Jurkat, Clone E6-1 (cell line): ENCODE results near the gene SLC44A1.

Experiments used
- DNase-seq: peaks from one replicate; pipeline ENCODE4 v3.0.0-alpha.2; 2011; ENCODE audit warnings: low read depth, low spot score
- H3K4me3 ChIP-seq: 2 replicates; pipeline ENCODE4 v1.5.1; 2011; ENCODE audit warnings: mild to moderate bottlenecking, low read length, control low read depth, moderate library complexity

Gene SLC44A1

DNA sequence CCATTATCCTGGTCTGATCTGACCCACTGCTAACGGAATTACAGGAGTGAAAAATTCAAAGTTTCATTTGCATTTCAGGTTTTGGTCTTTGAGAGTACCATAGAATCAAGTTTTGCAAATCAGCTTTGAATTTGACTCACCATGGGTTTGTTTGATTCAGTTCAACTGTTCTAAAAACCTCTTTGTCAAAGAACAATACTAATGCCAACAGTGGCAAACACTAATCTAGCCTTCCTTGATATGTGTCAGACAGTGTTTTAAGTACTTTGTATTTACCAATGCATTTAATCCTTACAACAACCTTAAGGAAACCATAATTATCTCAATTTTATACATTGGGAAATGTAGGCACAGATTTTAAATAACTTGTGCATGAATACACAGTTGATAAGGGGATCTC lies 193.3 kb downstream of the SLC44A1 start:
- no peak for DNase-seq
- no peak overlapping the region for H3K4me3 ChIP-seq

DNA sequence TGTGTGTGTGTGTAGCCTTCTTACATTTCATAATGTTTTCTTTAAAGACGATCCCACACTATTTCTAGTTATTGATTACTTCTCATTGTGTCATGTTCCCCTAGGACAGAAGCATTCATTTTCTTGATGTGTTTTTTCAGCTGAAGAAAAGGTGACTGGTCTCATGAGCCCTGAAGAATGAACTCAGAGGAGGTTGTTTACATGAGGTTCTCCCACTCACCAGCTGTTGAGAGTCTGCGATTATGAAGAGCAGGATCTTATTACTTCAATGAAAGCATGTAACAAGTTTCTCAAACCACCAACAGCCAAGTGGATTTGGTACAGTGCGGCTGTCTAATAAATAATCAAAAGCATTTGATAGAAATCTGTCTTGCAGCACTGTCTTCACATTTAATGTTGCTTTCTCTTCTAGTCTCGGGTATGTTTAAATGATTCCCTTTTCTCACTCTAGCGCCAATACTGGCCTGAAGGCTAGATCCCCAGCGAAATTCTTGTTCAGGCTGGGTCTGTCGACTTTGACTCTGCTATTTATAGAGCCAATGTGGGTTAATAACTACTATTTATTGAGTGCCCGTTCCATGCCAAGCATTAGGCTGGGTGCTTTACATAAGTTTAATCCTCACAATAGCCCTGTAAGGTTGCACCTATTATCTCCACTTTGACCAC lies 193.8 kb downstream of the SLC44A1 start:
- DNase-seq: no peak
- H3K4me3 ChIP-seq: no peak overlapping the region

DNA sequence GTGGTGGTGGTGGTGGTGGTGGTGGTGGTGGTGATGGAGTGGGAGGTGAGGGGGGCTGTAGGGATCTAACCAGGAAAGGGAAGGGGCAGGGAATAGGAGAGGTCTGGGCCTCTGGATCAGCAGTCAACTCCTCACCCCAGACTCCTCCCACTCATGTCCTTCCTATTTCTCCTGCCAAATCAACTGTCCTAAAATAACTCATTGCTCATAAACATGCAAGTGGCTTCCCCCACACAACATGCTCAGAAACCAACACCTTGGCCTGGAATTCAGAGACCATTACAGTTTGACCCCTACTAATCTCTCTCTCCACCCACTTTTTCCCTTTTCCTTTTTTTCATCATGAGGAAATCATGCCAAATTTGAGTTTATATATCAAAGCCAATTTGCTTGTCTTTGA lies 195.0 kb downstream of the SLC44A1 start:
- DNase-seq: no peak
- no peak overlapping the region for H3K4me3 ChIP-seq

DNA sequence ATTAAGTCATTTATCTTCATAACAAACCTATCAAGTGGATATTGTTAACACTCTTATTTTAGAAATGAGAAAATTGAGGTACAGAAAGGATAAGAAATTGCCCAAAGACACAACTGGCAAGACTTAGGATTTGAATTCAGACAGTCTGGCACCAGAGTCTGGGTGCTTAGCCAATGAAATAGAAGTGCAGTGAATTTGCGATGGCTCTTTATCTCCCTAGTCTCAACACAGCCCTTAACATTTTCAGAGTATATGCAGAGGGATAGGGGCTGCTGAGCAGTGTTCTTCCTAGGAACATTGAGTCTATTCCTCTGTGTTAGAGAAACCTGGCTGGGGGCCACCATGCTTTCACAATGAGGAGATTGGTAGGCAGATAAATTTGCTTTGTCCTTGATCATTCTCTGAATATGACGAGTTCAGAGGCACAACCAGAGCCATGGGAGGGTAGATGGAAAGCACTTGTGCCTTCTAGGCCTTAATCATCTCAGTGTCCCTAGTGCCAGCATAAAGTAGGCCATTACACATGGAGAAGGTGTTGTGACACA lies 197.2 kb downstream of the SLC44A1 start:
- no peak overlapping the region for H3K4me3 ChIP-seq
- DNase-seq: no peak

DNA sequence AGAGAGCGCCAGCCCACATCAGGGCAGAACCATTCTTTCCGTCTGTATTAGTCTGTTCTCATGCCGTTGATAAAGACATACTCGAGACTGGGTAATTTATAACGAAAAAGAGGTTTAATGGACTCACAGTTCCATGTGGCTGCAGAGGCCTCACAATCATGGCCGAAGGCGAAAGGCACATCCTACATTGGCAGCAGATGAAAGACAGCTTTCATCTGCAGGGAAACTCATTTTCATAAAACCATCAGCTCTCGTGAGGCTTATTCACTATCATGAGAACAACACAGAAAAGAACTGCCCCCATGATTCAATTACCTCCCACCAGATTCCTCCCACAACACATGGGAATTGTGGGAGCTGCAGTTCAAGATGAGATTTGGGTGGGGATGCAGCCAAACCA lies 198.7 kb downstream of the SLC44A1 start:
- DNase-seq: no peak
- H3K4me3 ChIP-seq: no peak overlapping the region

DNA sequence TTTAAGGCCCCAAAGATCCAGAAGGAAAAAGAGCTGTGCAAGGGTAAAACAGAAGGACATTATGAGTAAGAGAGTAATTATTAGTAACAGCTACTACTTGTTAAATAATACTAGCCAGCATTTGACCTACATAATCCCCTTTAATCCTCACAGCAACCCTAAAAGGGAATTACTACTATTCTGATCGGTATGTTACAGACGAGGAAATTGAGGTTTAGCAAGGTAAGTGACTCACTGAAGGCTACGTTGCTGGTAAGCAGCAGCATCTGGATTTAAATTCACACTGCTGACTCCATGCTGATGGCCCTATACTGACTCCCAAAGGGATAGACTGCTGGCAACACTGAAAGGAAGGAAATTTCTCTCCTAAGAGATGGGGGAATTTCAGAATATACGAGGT lies 199.7 kb downstream of the SLC44A1 start:
- H3K4me3 ChIP-seq: no peak overlapping the region
- DNase-seq: no peak

DNA sequence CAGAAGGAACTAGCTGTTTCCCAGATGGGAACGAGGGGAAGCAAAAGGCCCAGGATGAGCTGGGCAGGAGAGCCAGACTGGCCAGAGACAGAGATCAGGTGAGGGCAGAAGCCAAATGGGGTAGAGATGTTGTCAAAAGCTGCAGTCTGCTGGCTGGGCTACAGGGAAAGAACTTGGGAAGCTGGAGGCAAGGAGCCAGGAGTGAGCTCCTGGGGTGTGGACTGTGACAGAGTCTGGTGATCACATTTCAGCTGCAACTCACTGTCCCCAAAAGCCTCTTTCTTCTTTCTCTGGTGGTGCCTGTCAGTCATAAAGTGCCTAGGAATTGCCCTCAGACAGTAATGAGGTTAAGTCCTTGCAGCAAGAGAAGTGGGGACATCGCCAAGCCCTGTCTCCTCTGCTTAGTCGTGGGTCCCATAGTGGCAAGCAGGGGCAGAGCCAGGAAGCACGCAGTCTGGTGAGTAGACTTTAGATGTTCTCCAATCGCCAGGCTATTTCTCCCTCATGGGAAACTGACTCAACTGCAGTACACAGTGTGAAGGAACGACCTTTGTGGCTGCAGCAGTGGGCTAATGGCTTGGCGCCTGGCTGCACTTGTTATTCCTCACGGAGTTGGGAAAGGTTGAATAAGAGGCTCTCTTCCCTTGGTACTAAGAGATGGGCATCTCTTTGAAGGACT lies 200.9 kb downstream of the SLC44A1 start:
- no peak for DNase-seq
- no peak overlapping the region for H3K4me3 ChIP-seq

DNA sequence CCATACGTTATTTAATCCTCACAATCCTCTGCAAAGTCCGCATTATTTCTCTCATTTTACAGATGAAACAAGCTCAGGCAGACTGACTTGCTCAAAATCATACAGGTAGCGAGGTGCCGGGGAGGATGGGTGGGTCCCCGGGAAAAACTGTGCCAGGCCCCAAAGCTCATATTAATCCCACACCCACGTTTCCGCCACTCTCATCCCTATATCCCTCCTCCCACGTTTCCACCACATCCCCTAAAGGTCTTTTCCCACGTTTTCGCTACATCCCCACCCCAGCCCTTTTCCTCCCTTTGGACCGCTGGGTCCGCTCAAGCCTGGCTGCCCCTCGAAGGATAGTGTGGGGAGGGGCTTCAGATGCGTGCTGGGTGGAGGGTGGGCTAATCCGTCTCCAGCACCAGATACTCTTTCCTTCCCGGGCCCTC lies 202.9 kb downstream of the SLC44A1 start:
- H3K4me3 ChIP-seq: peak overlapping the region; percentile 81
- DNase-seq: no peak

DNA sequence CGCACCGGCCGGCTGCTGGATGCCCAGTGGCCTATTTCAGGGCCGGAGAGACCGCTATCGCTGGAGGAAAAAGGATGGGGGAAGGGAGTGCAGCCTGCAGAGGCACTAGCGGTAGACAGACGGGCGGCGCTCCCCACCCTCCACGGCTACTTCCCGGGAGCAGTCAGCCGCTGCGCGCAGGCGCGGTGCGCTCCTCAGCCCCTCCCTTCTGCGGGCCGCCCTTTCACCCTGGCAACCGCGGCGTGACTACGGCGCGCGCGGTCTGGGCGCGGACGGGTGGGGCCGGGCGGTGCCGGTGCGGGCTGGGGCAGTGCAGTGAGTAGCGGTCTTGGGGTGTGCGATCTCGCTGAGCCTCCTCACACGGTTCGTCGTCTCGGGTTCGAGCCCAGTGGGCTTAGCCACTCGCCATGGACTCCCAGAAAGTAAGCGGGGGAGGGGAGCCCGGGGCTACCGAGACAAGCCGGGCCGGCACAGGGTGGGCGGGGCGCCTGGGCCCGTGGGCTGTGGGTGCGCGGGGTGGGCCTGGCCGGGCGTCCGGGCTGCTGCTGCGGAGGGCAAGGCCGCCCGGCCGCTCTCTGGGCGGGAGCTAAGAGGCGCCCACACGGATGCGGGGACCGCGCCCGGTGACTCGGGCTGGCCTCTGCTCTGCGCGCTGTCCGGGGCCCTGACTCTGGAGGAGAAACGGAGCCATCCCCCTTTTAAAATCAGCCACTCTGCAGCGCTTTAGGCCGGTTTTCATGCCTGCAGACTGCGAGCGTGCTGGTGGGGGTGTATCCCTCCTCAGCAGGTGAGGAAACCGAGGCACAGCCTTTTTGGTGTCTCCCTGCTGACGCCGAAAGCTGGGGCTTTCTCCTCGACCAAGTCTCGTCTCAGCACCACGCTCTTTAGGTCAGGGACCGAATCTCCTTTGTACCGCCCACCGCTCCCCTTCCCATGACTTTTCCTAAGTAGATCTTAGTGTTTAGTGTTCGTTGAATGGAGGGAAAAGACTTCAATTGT lies 203.7 kb downstream of the SLC44A1 start, which contains the start of gene FSD1L:
TSS of gene FSD1L (plus strand) at position 221 of the 999 bp plus-strand sequence. CDS start at position 408, 187 bp downstream.
- peak; percentile 83 for DNase-seq
- peak within 1 kb of the TSS; percentile 81 for H3K4me3 ChIP-seq

DNA sequence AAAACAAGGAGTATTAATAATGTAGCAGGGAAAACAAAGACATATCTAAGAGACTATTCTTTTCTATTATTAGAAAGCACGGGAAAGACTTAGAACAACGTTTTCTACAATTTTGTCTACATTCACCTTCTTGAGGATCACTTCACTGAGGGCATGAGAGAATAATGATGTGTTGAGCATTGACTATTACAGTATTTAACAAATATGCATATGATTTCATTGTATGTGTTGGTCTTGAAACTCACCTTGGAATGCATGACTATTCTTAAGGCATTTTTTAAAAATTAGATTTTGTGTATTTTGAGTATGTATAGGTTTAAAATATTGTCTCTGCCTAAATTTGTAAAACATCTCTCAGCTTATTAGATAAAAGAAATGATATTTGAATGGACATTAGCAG lies 204.6 kb downstream of the SLC44A1 start:
- peak overlapping the region; percentile 81 for H3K4me3 ChIP-seq
- no peak for DNase-seq

DNA sequence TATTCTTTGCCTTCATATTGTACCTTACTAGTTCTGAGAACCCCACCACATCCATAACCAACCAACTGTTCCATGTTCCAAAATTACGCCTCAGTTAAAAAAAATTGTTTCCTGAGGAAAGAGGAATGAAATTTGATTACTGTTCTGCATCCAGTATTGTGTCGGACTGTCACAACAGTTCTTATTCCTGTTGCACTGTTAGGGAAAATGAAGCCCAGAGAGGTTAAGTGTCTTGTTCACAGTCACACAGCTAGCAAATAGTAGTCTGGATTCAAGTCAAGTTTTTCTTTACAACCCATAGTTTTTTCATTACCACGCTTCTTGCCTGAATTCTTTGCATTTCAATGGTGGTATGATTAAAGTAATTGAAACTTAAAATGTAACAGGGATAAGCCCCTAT lies 207.7 kb downstream of the SLC44A1 start:
- DNase-seq: no peak
- H3K4me3 ChIP-seq: no peak overlapping the region

DNA sequence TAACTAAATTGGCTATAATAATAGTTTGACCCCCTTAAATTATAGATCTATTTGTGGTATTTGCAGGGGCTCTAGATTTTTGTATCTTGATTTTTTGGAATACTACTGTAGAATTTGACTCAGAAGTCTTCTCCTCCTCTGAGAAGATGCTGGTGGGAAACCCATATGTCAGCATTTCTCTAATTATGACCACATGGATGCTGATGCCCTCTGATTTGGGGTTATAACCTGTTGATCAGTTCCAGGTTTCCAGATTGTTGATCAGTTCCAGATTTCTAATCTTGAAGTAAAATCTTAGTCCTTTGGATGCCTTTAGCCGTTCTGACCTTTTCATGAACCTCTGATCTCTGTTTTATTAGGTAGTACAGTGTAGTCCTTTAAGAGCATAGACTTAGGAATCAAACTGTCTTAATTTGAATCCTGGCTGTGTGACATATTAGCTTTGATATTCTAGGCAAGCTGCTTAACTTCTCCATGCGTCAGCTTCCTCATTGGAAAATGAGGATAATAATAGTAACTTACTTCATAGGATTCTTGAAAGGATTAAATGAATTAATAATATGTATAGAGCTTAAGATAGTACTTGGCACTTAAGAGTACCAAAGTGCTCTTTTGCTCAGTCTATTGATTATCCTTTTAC lies 211.5 kb downstream of the SLC44A1 start:
- no peak for DNase-seq

DNA sequence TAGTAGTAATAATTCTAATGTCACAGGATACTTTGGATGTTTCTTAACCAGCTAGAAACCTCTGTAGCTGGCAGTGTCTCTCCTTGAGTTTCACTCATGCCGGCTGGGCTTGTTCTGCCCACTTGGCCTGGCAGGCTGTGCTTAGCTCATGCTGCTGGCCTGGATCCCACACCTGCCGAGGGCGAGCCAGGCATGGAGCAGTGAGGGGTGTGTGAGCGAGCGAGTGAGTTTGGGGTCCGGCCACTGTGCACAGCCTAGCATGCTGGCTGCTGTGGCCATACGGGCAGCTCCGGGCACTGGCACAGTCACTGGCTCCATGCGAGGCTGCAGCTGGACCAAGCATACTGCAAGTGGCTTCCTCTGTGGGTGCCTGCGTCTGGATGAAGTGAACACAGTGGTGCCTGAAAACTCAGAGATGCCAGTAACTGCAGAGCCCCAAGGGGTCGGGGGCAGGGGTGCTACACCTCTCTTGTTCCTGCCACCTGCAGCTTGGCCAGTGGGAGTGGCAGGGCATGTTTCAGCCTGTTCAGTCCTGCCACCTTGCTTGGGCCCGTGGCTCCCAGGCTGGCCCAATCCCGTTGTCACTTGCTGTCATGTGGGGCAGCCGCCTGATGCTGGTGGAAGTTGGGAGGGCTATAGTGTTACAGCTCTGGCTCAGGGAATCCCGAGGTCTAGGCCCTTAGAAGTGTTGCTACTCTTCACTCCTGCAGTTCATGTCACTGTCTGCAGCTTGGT lies 213.3 kb downstream of the SLC44A1 start:
- H3K4me3 ChIP-seq: no peak overlapping the region
- no peak for DNase-seq

More for the DNA sequence above, 211.5 kb downstream of the SLC44A1 start:
- no peak overlapping the region for H3K4me3 ChIP-seq

DNA sequence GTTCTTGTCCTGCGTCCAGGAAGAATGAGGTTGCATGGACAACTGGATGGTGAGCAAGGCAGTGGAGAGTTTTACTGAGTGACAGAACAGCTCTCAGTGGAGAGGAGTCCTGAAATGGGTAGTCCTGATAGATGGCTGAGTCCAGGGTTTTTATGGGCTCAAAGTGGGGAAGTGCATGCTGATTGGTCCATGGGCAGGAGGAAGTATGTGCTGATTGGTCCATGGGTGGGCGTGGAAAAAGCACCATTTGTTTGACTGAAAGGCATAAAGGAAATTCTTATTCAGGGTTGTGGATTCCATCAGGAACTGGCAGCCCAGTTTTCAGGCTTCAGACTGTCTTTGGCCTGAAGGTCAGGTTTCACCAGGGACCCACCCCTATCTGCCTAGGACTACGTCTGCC lies 214.0 kb downstream of the SLC44A1 start:
- no peak overlapping the region for H3K4me3 ChIP-seq
- no peak for DNase-seq

DNA sequence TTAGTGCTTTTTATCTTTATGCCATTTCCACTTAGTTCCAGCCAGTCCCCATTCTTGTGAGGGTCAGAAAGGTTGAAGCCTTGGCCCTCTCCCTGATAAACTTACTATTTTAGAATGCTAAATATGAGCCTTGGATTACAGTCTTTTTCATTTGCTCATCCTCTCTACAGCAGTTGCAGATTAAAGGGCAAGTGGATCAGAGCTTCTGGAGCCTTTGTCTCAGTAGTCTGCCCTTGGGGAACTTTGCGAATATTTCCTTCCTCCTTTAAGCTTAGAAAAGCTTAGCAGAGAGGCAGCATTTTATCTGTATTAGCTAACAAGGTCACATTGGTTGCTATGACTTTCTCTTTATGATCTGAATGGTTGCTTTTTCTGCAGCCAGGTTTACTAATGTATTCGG lies 214.9 kb downstream of the SLC44A1 start:
- no peak for DNase-seq

DNA sequence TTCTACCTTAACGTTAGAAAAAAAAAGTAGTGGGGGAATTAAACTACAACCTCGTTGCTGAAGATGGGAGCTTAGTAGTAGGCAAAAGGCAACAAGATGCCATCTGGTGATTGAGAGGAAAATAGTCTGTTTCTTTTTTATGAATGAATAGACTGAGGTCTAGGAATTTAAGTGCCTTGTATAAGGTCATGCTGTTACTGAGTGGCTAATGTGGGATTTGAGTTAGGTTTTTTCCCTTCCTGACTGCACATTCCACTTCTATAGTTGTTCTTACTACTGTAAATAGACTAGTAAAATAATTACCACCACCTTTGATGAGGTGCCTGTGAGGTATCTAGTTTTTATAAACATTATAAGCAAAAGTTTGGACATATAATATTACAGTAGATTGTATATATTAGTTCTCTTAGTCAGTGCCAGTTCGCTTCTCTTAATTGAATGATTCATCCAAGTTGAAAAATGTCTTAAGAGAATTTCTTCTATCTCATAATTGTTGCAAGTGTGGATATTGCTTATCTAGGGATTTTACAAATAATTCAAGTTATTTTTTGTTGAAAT lies 222.5 kb downstream of the SLC44A1 start:
- DNase-seq: no peak
- H3K4me3 ChIP-seq: no peak overlapping the region

More for the DNA sequence above, 214.9 kb downstream of the SLC44A1 start:
- H3K4me3 ChIP-seq: no peak overlapping the region

DNA sequence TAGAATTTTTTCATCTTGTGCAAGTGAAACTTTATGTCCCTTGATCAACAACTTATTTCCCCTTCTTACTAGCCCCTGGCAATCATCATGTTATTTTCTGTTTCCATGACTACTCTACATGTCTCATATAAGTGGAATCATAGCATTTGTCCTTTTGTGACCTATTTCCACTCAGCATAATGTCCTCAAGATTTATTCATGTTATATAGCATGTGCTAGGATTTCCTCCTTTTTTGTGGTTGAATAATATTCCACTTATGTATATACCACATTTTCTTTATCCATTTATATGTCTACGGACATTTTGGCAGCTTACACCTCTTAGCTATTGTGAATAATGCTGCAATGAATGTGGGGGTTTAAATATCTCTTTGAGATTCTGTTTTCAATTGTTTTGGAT lies 224.4 kb downstream of the SLC44A1 start:
- DNase-seq: no peak
- no peak overlapping the region for H3K4me3 ChIP-seq

DNA sequence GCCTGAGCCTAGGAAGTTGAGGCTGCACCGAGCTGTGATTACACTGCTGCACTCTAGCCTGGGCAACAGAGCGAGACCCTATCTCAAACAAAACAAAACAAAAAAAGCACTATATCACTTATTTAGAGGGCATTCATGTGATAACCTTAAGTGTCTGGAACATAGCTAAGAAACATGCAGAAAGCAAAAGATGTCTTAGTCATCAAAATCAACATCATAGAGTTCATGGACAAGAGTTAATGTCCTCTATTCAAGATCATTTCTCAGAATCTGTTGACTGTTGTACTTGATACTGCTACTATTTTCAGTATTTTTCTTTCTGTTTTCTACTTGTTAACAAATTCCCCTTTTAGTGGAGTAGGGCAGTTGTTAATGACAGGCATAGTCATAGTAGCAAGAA lies 228.8 kb downstream of the SLC44A1 start:
- H3K4me3 ChIP-seq: no peak overlapping the region
- no peak for DNase-seq
